ES-I3 (cell line): ENCODE data around the gene FADS2.

Experiments used
- H3K36me3 ChIP-seq: 2 replicates; pipeline ENCODE4 v1.6.1; 2013; ENCODE audit warnings: mild to moderate bottlenecking, low read length, control low read depth, moderate library complexity; ENCODE audit not compliant: insufficient read depth
- H3K4me1 ChIP-seq: 2 replicates; pipeline ENCODE4 v1.6.1; 2013; ENCODE audit warnings: mild to moderate bottlenecking, control low read depth, low read length; ENCODE audit not compliant: insufficient read depth
- H3K9ac ChIP-seq: 2 replicates; pipeline ENCODE4 v1.6.1; 2013; ENCODE audit warnings: low read depth, mild to moderate bottlenecking, low read length, moderate library complexity
- H3K9me3 ChIP-seq: 2 replicates; pipeline ENCODE4 v1.6.1; 2013; ENCODE audit warnings: mild to moderate bottlenecking, low read length, moderate library complexity; ENCODE audit not compliant: control insufficient read depth, insufficient read depth

The FADS2 gene

GRCh38 chr11:61882879-61883278 is 54.8 kb downstream of the FADS2 start:
- H3K36me3 ChIP-seq: no peaks in the 10 kb centered on the region
- H3K9ac ChIP-seq: no peak overlapping the region
- 0 out of 2 replicates have a peak, but pooled peaks cover 2% of the 10 kb centered on the region for H3K9me3 ChIP-seq
- H3K4me1 ChIP-seq: peaks cover 18% of the 10 kb centered on the region

GRCh38 chr11:61883327-61883726 is 55.2 kb downstream of the FADS2 start:
- H3K9ac ChIP-seq: no peak overlapping the region
- H3K9me3 ChIP-seq: 0 out of 2 replicates have a peak, but pooled peaks cover 2% of the 10 kb centered on the region
- H3K4me1 ChIP-seq: peaks cover 18% of the 10 kb centered on the region
- H3K36me3 ChIP-seq: no peaks in the 10 kb centered on the region

- no peaks in the 10 kb centered on the region for H3K36me3 ChIP-seq
- 0 out of 2 replicates have a peak, but pooled peaks cover 2% of the 10 kb centered on the region for H3K9me3 ChIP-seq
- no peak overlapping the region for H3K9ac ChIP-seq
- peaks cover 18% of the 10 kb centered on the region for H3K4me1 ChIP-seq
Observed at GRCh38 chr11:61883947-61884346, 55.8 kb downstream of the FADS2 start.

- no peak overlapping the region for H3K9ac ChIP-seq
- H3K36me3 ChIP-seq: no peaks in the 10 kb centered on the region
- peaks cover 15% of the 10 kb centered on the region for H3K4me1 ChIP-seq
- 0 out of 2 replicates have a peak, but pooled peaks cover 2% of the 10 kb centered on the region for H3K9me3 ChIP-seq
Observed at GRCh38 chr11:61885166-61885778, 57.2 kb downstream of the FADS2 start.

- no peak overlapping the region for H3K9ac ChIP-seq
- H3K36me3 ChIP-seq: no peaks in the 10 kb centered on the region
- H3K4me1 ChIP-seq: peaks cover 14% of the 10 kb centered on the region
- H3K9me3 ChIP-seq: 0 out of 2 replicates have a peak, but pooled peaks cover 2% of the 10 kb centered on the region
Observed at GRCh38 chr11:61885784-61886580, 57.9 kb downstream of the FADS2 start.

- no peaks in the 10 kb centered on the region for H3K36me3 ChIP-seq
- H3K4me1 ChIP-seq: peaks cover 9% of the 10 kb centered on the region; the same call in 1 of the 2 replicates
- H3K9ac ChIP-seq: no peak overlapping the region
Observed at GRCh38 chr11:61886643-61887042, 58.5 kb downstream of the FADS2 start.

GRCh38 chr11:61887839-61888494 is 59.9 kb downstream of the FADS2 start:
- 0 out of 2 replicates have a peak, but pooled peaks cover 2% of the 10 kb centered on the region for H3K9me3 ChIP-seq
- H3K36me3 ChIP-seq: no peaks in the 10 kb centered on the region
- no peak overlapping the region for H3K9ac ChIP-seq
- peaks cover 7% of the 10 kb centered on the region; the same call in 1 of the 2 replicates for H3K4me1 ChIP-seq

More at GRCh38 chr11:61886643-61887042, 58.5 kb downstream of the FADS2 start:
- 0 out of 2 replicates have a peak, but pooled peaks cover 2% of the 10 kb centered on the region for H3K9me3 ChIP-seq

GRCh38 chr11:61888590-61888989 is 60.5 kb downstream of the FADS2 start:
- no peak overlapping the region for H3K9ac ChIP-seq
- H3K36me3 ChIP-seq: no peaks in the 10 kb centered on the region
- 0 out of 2 replicates have a peak, but pooled peaks cover 2% of the 10 kb centered on the region for H3K9me3 ChIP-seq
- peaks cover 7% of the 10 kb centered on the region; the same call in 1 of the 2 replicates for H3K4me1 ChIP-seq

- H3K9ac ChIP-seq: peak overlapping the region; percentile 79; the same call in 1 of the 2 replicates
Observed at GRCh38 chr11:61889831-61890230, 61.7 kb downstream of the FADS2 start.

GRCh38 chr11:61890529-61891330 is 62.6 kb downstream of the FADS2 start:
- Histone ChIP-seq H3K9ac (peak overlapping the region; percentile 79), H3K9me3 (0 out of 2 replicates have a peak, but pooled peaks cover 2% of the 10 kb centered on the region), H3K36me3 (no peaks in the 10 kb centered on the region), H3K4me1 (peaks cover 7% of the 10 kb centered on the region; the same call in 1 of the 2 replicates)

More at GRCh38 chr11:61889831-61890230, 61.7 kb downstream of the FADS2 start:
- Histone ChIP-seq H3K4me1 (peaks cover 7% of the 10 kb centered on the region; the same call in 1 of the 2 replicates), H3K36me3 (no peaks in the 10 kb centered on the region), H3K9me3 (0 out of 2 replicates have a peak, but pooled peaks cover 2% of the 10 kb centered on the region)

- 0 out of 2 replicates have a peak, but pooled peaks cover 2% of the 10 kb centered on the region for H3K9me3 ChIP-seq
- H3K4me1 ChIP-seq: peaks cover 7% of the 10 kb centered on the region; the same call in 1 of the 2 replicates
- H3K36me3 ChIP-seq: no peaks in the 10 kb centered on the region
- peak within 1 kb of the TSS; percentile 79 for H3K9ac ChIP-seq
Observed at GRCh38 chr11:61891331-61892084, 63.4 kb downstream of the FADS2 start, which contains the start of gene FADS3. Gene FADS3 (minus strand): TSS chr11:61891545. CDS start chr11:61891381, 164 bp downstream.

- no peaks in the 10 kb centered on the region for H3K9me3 ChIP-seq
- H3K4me1 ChIP-seq: peaks cover 7% of the 10 kb centered on the region; the same call in 1 of the 2 replicates
- H3K9ac ChIP-seq: peak overlapping the region; percentile 73; the same call in 1 of the 2 replicates
- H3K36me3 ChIP-seq: no peaks in the 10 kb centered on the region
Observed at GRCh38 chr11:61892085-61892370, 63.9 kb downstream of the FADS2 start.

- H3K9me3 ChIP-seq: no peaks in the 10 kb centered on the region
- peaks cover 7% of the 10 kb centered on the region; the same call in 1 of the 2 replicates for H3K4me1 ChIP-seq
- no peak overlapping the region for H3K9ac ChIP-seq
- no peaks in the 10 kb centered on the region for H3K36me3 ChIP-seq
Observed at GRCh38 chr11:61893981-61894380, 65.9 kb downstream of the FADS2 start.
